IMR-90 (cell line): ENCODE data around the gene MEF2B. TPM values are rescaled to one million over a fixed set of nuclear protein-coding genes. Genes with fewer than 3 reads are reported as not detected.
A peak's percentile ranks its signal among the peaks of the same experiment; 100 is the strongest.

Experiments used
- ATAC-seq: fragments of 200-7000 bp; cut with Tn5 transposase; 2 replicates; pipeline ENCODE4 v1.9.1; 2020; ENCODE audit warnings: low read depth, mild to moderate bottlenecking, moderate library complexity
- BruUV-seq: library from RNA; stranded (reverse); fragments of 400-500 nt; replicated peaks from 2 replicates; lab custom pipeline; 2021; lab: Mats Ljungman, UMichigan
- CTCF ChIA-PET: fragments of 300-600 bp; formaldehyde crosslinking; extraction: SDS; loops from one replicate; lab custom pipeline; 2021; ENCODE audit warnings: antibody characterized with exemption; lab: Yijun Ruan, JAX
- POLR2A ChIA-PET: fragments of 300-600 bp; sonication (Branson Sonifier 250); formaldehyde crosslinking; loops from one replicate; lab custom pipeline; 2022; ENCODE audit warnings: antibody characterized with exemption; ENCODE audit not compliant: unreplicated experiment; lab: Charles Lee
- DNase-seq: peaks from one replicate; pipeline ENCODE4 v3.0.0; 2013
- H2AFZ ChIP-seq: replicated peaks from 2 replicates; pipeline ENCODE3; 2013; ENCODE audit warnings: low read length, mild to moderate bottlenecking; ENCODE audit not compliant: poor library complexity
- H2AK5ac ChIP-seq: 2 replicates; pipeline ENCODE4 v1.6.1; 2013; ENCODE audit warnings: low read depth, low read length, inconsistent platforms
- H2AK9ac ChIP-seq: replicated peaks from 2 replicates; pipeline ENCODE3; 2013; ENCODE audit warnings: mild to moderate bottlenecking, low read depth, low read length, moderate library complexity; ENCODE audit not compliant: poor library complexity
- H2BK120ac ChIP-seq: 2 replicates; pipeline ENCODE4 v1.6.1; 2013; ENCODE audit warnings: low read depth, low read length, inconsistent platforms
- H2BK15ac ChIP-seq: 3 replicates; pipeline ENCODE4 v1.6.1; 2013; ENCODE audit warnings: low read depth, low read length, inconsistent platforms
- H2BK20ac ChIP-seq: 2 replicates; pipeline ENCODE4 v1.6.1; 2013; ENCODE audit warnings: low read depth, mild to moderate bottlenecking, inconsistent platforms, low read length, moderate library complexity
- H2BK5ac ChIP-seq: 2 replicates; pipeline ENCODE4 v1.6.1; 2013; ENCODE audit warnings: mild to moderate bottlenecking, low read depth, low read length, inconsistent platforms; ENCODE audit not compliant: poor library complexity, severe bottlenecking
- H3K14ac ChIP-seq: replicated peaks from 2 replicates; pipeline ENCODE4 v1.6.1; 2013; ENCODE audit warnings: low read depth, low read length, inconsistent platforms
- H3K18ac ChIP-seq: 2 replicates; pipeline ENCODE4 v1.6.1; 2013; ENCODE audit warnings: low read depth, low read length, control low read depth
- H3K23ac ChIP-seq: 2 replicates; pipeline ENCODE4 v1.6.1; 2013; ENCODE audit warnings: low read depth, low read length, inconsistent platforms
- H3K27ac ChIP-seq: 2 replicates; pipeline ENCODE4 v1.5.1; 2013; ENCODE audit warnings: mild to moderate bottlenecking, control low read depth, low read length; ENCODE audit not compliant: insufficient read depth
- H3K27me3 ChIP-seq: 2 replicates; pipeline ENCODE4 v1.6.1; 2013; ENCODE audit warnings: low read length; ENCODE audit not compliant: control insufficient read depth, insufficient read depth
- H3K36me3 ChIP-seq: 2 replicates; pipeline ENCODE4 v1.6.1; 2013; ENCODE audit warnings: low read length, mixed read lengths; ENCODE audit not compliant: control insufficient read depth, insufficient read depth
- H3K4ac ChIP-seq: 2 replicates; pipeline ENCODE4 v1.6.1; 2013; ENCODE audit warnings: low read depth, low read length, inconsistent platforms
- H3K4me1 ChIP-seq: 2 replicates; pipeline ENCODE4 v1.6.1; 2013; ENCODE audit warnings: low read length, mixed read lengths; ENCODE audit not compliant: control insufficient read depth, insufficient read depth
- H3K4me2 ChIP-seq: 2 replicates; pipeline ENCODE4 v1.6.1; 2013; ENCODE audit warnings: low read depth, mild to moderate bottlenecking, control low read depth, low read length, moderate library complexity
- H3K4me3 ChIP-seq: 2 replicates; pipeline ENCODE4 v1.5.1; 2013; ENCODE audit warnings: low read depth, mild to moderate bottlenecking, control low read depth, low read length, moderate library complexity; ENCODE audit not compliant: insufficient read depth
- H3K56ac ChIP-seq: 2 replicates; pipeline ENCODE4 v1.6.1; 2013; ENCODE audit warnings: low read length, inconsistent platforms; ENCODE audit not compliant: insufficient read depth; ENCODE audit errors: extremely low read depth
- H3K79me1 ChIP-seq, 2 experiments: 2 replicates each; pipeline ENCODE4 v1.6.1; 2013; ENCODE audit warnings: low read length in 2 of 2, inconsistent platforms in 1 of 2, low read depth in 1 of 2
- H3K9ac ChIP-seq: 2 replicates; pipeline ENCODE4 v1.6.1; 2013; ENCODE audit warnings: low read depth, low read length, control low read depth
- H3K9me1 ChIP-seq: 2 replicates; pipeline ENCODE4 v1.6.1; 2013; ENCODE audit warnings: low read length, inconsistent platforms; ENCODE audit not compliant: insufficient read depth
- H3K9me3 ChIP-seq: 2 replicates; pipeline ENCODE4 v1.6.1; 2013; ENCODE audit warnings: low read length; ENCODE audit not compliant: control insufficient read depth, insufficient read depth
- H4K20me1 ChIP-seq: 2 replicates; pipeline ENCODE4 v1.6.1; 2013; ENCODE audit warnings: low read length, inconsistent platforms; ENCODE audit not compliant: insufficient read depth
- H4K5ac ChIP-seq: 2 replicates; pipeline ENCODE4 v1.6.1; 2013; ENCODE audit warnings: mild to moderate bottlenecking, low read depth, low read length, control low read depth
- H4K8ac ChIP-seq, 2 experiments: 2 replicates each; pipeline ENCODE4 v1.6.1; 2013; ENCODE audit warnings: low read depth in 2 of 2, low read length in 2 of 2, control low read depth in 1 of 2, inconsistent platforms in 1 of 2
- H4K91ac ChIP-seq: 2 replicates; pipeline ENCODE4 v1.6.1; 2013; ENCODE audit warnings: low read depth, low read length, inconsistent platforms; ENCODE audit not compliant: insufficient read depth
- BHLHE40 ChIP-seq: fragments of 150-350 bp; IDR thresholded peaks from 2 replicates; pipeline ENCODE4 v1.6.1; 2016; ENCODE audit warnings: mild to moderate bottlenecking, low read depth, low read length
- RFX5 ChIP-seq: IDR thresholded peaks from 2 replicates; pipeline ENCODE4 v1.8.0; 2012; ENCODE audit warnings: low read depth, mild to moderate bottlenecking, low read length, moderate library complexity
- WGBS, 2 experiments: methylation state at CpG; one replicate each; pipeline versions ENCODE4 v1.1.5 to v1.1.7; 2013; ENCODE audit warnings: missing lambda C conversion rate in 2 of 2; ENCODE audit not compliant: insufficient read length in 1 of 2; ENCODE audit errors: extremely low coverage in 2 of 2; 5-methylcytosine and 5-hydroxymethylcytosine counted together
- dilution Hi-C: fragments of 300-500 bp; cut with HindIII; formaldehyde crosslinking; loops from one replicate; pipeline ENCODE4 v1.14.3; 2018; ENCODE audit warnings: low sequenced_read_pairs; ENCODE audit not compliant: unreplicated experiment
- in situ Hi-C: fragments of 300-500 bp; cut with MboI; formaldehyde crosslinking; loops from 3 replicates; pipeline ENCODE4 v1.14.3; 2019; ENCODE audit warnings: low sequenced_read_pairs, inconsistent platforms, mixed read lengths
- intact Hi-C: fragments of 100-400 bp; cut with micrococcal nuclease; formaldehyde crosslinking; loops from 2 replicates; pipeline ENCODE4 v1.10.0; 2022
- polyA plus RNA-seq, 3 experiments: library from polyadenylated mRNA; depleted of rRNA; stranded (reverse); fragments of >200 nt; gene quantifications; 2 replicates each; pipeline ENCODE4 v1.2.3, GENCODE V29; 2012; ENCODE audit warnings: low replicate concordance in 1 of 3
- total RNA-seq: library from RNA; depleted of rRNA; stranded (reverse); fragments of >200 nt; gene quantifications from 2 replicates; pipeline ENCODE4 v1.2.3, GENCODE V29; 2012
- TF ChIP-seq, protein P1 (sequence below): fragments of 150-350 bp; IDR thresholded peaks from 2 replicates; pipeline ENCODE4 v1.6.1; 2017; ENCODE audit warnings: mild to moderate bottlenecking, antibody characterized with exemption, low read length, low read depth

Gene MEF2B
- total and polyA plus RNA-seq, 2 of the 4 experiments (the other 2 are of a cell fraction) = 0.18 to 0.94 TPM

DNA sequence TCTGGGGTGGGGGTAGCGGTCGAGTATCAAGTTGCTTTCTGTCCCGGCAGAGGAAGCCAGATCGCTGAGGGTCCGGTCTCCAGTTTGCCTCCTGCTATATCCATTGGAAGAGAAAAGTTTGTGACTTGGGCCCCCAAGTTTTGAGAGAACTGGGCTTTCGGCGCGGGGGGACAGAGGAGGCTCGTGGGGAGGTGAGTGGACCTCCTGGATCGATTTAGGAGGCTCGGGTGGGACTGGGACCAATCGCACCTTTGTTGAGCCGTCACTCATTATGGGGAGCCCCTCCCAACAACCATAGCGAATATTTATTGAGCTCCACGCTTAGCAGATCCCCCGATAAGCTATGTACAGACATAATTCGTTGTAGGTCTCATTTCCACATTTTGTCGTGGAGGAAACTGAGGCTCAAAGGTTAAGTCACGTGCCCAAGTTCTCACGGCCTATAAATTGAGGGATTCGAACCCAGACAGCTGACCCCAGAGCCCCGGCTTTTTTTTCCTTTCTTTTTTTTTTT, 22.9 kb upstream of the MEF2B start:
- POLR2A ChIA-PET = interaction anchor here (0.5 to 1.0 kb wide), 2 partner anchors 10 to 134 kb away, joined by 3 to 5 read pairs; partner anchors contain the start of gene NR2C2AP
- peak overlapping the region; percentile 77 for H4K91ac ChIP-seq
- peak overlapping the region; percentile 37 for H4K5ac ChIP-seq
- peak overlapping the region; percentile 66; the same call in 1 of the 3 replicates for H2BK15ac ChIP-seq
- WGBS, 2 experiments = 0% methylated on average over 6 of the region's 22 CpGs; no CpG with 5 or more reads in 1 of the 2 experiments
- H3K23ac ChIP-seq = peak overlapping the region; percentile 66
- peak overlapping the region; percentile 97 for H3K9ac ChIP-seq
- peaks cover 42 to 66% of the 10 kb centered on the region in 2 experiments for H3K79me1 ChIP-seq
- peaks cover 9% of the 10 kb centered on the region for H4K20me1 ChIP-seq
- peak overlapping the region; percentile 88 for H3K56ac ChIP-seq
- no peak overlapping the region for H2BK20ac ChIP-seq
- peak overlapping the region; percentile 92 for H3K27ac ChIP-seq
- DNase-seq = no peak
- ATAC-seq = peak; percentile 0
- peak overlapping the region; percentile 68 for H2AK5ac ChIP-seq
- peak overlapping the region; percentile 78 for H3K4me3 ChIP-seq
- no TSS peak for BruUV-seq
- TF ChIP-seq, protein P1, sequence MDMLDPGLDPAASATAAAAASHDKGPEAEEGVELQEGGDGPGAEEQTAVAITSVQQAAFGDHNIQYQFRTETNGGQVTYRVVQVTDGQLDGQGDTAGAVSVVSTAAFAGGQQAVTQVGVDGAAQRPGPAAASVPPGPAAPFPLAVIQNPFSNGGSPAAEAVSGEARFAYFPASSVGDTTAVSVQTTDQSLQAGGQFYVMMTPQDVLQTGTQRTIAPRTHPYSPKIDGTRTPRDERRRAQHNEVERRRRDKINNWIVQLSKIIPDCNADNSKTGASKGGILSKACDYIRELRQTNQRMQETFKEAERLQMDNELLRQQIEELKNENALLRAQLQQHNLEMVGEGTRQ = peak; percentile 42; the same call in 1 of the 2 replicates
- TF ChIP-seq RFX5 (no peak), BHLHE40 (peak; percentile 54)
- peak overlapping the region; percentile 91 for H2AFZ ChIP-seq
- peak overlapping the region; percentile 49 for H3K18ac ChIP-seq
- peak overlapping the region; percentile 86 for H2AK9ac ChIP-seq
- H3K9me3 ChIP-seq = no peaks in the 10 kb centered on the region
- no peaks in the 10 kb centered on the region for H3K27me3 ChIP-seq
- CTCF ChIA-PET = interaction anchor here (0.6 kb wide), 1 partner anchor 297 kb away, joined by 4 read pairs; no protein-coding TSS in a partner anchor
- H3K9me1 ChIP-seq = no peaks in the 10 kb centered on the region; the same call in 1 of the 2 replicates
- peaks cover 15% of the 10 kb centered on the region for H3K36me3 ChIP-seq
- peak overlapping the region; percentile 81 for H3K4ac ChIP-seq
- intact Hi-C loops (loop anchor here (2.0 kb wide), 1 partner anchor 128 kb away; the partner anchor contains the start of genes MAU2 and SUGP1), dilution Hi-C loops (no loop called here), in situ Hi-C loops (no loop called here)
- H3K14ac ChIP-seq = peak overlapping the region; percentile 75
- H4K8ac ChIP-seq = peak overlapping the region; percentile 88 to 95
- H3K4me2 ChIP-seq = peak overlapping the region; percentile 92
- H3K4me1 ChIP-seq = peaks cover 6% of the 10 kb centered on the region; the same call in 1 of the 2 replicates
- H2BK120ac ChIP-seq = peak overlapping the region; percentile 48
- peak overlapping the region; percentile 84 for H2BK5ac ChIP-seq
